Endothelial cell (in vitro differentiated cells): ENCODE results near the gene KISS1. TPM values are rescaled to one million over a fixed set of nuclear protein-coding genes. Genes with fewer than 3 reads are reported as not detected.

ENCODE experiments used
- DNase-seq: peaks from one replicate; pipeline ENCODE4 v3.0.0; 2021; ENCODE audit warnings: low spot score
- H3K27ac Mint-ChIP-seq: one replicate; pipeline ENCODE4 v1.8.0; 2021; ENCODE audit warnings: mixed read lengths, inconsistent platforms; ENCODE audit not compliant: unreplicated experiment
- H3K27me3 Mint-ChIP-seq: one replicate; pipeline ENCODE4 v1.8.0; 2021; ENCODE audit warnings: mild to moderate bottlenecking, moderate library complexity, mixed read lengths, inconsistent platforms; ENCODE audit not compliant: unreplicated experiment
- H3K36me3 Mint-ChIP-seq: one replicate; pipeline ENCODE4 v1.8.0; 2021; ENCODE audit warnings: mild to moderate bottlenecking, low read depth, mixed read lengths, inconsistent platforms; ENCODE audit not compliant: unreplicated experiment
- H3K4me1 Mint-ChIP-seq: one replicate; pipeline ENCODE4 v1.8.0; 2021; ENCODE audit warnings: mild to moderate bottlenecking, mixed read lengths, inconsistent platforms; ENCODE audit not compliant: unreplicated experiment
- H3K4me3 Mint-ChIP-seq: one replicate; pipeline ENCODE4 v1.8.0; 2021; ENCODE audit warnings: mild to moderate bottlenecking, mixed read lengths, inconsistent platforms; ENCODE audit not compliant: unreplicated experiment
- H3K9me3 Mint-ChIP-seq: one replicate; pipeline ENCODE4 v1.8.0; 2021; ENCODE audit warnings: mixed read lengths, inconsistent platforms; ENCODE audit not compliant: unreplicated experiment
- CTCF ChIP-seq: fragments of 200-600 bp; sonication (generic); IDR thresholded peaks from one replicate; pipeline ENCODE4 v1.5.0; 2021; ENCODE audit warnings: antibody characterized with exemption; ENCODE audit not compliant: unreplicated experiment
- total RNA-seq: library from RNA; stranded (reverse); fragmentation: NEBNext Ultra II Directional; extraction: Animal tissue kit (Norgen Biotek cat#: 25700); gene quantifications from one replicate; pipeline ENCODE4 v1.2.1, GENCODE V29; 2021; ENCODE audit not compliant: unreplicated experiment

Gene KISS1
- total RNA-seq, 1 donor from 2014 or later: not detected

- Mint-ChIP-seq H3K9me3 (no peaks in the 10 kb centered on the region), H3K27ac (no peak overlapping the region), H3K4me1 (peaks cover 6% of the 10 kb centered on the region), H3K27me3 (peaks cover 3% of the 10 kb centered on the region), H3K4me3 (no peak overlapping the region), H3K36me3 (no peaks in the 10 kb centered on the region)
- no peak for DNase-seq
- no peak for TF ChIP-seq CTCF
These were observed 14.8 kb upstream of the KISS1 start for GRCh38 chr1:204211046-204211445.

GRCh38 chr1:204207136-204207616 lies 10.9 kb upstream of the KISS1 start:
- Mint-ChIP-seq H3K4me1 (peaks cover 5% of the 10 kb centered on the region), H3K36me3 (no peaks in the 10 kb centered on the region), H3K27me3 (peaks cover 6% of the 10 kb centered on the region), H3K4me3 (no peak overlapping the region), H3K9me3 (no peaks in the 10 kb centered on the region), H3K27ac (no peak overlapping the region)
- TF ChIP-seq CTCF: peak; percentile 93
- DNase-seq: peak; percentile 86

- Mint-ChIP-seq H3K27ac (no peak overlapping the region), H3K4me3 (no peak overlapping the region), H3K27me3 (peaks cover 8% of the 10 kb centered on the region), H3K36me3 (no peaks in the 10 kb centered on the region), H3K9me3 (no peaks in the 10 kb centered on the region), H3K4me1 (peaks cover 6% of the 10 kb centered on the region)
- DNase-seq: no peak
- TF ChIP-seq CTCF: no peak
These were observed 9.8 kb upstream of the KISS1 start for GRCh38 chr1:204206121-204206520.

- no peak overlapping the region for H3K4me3 Mint-ChIP-seq
- H3K9me3 Mint-ChIP-seq: no peaks in the 10 kb centered on the region
- no peak overlapping the region for H3K27ac Mint-ChIP-seq
- peaks cover 6% of the 10 kb centered on the region for H3K4me1 Mint-ChIP-seq
- TF ChIP-seq CTCF: no peak
- no peak for DNase-seq
- no peaks in the 10 kb centered on the region for H3K36me3 Mint-ChIP-seq
- H3K27me3 Mint-ChIP-seq: peaks cover 10% of the 10 kb centered on the region
These were observed 9.2 kb upstream of the KISS1 start for GRCh38 chr1:204205486-204205885.

- Mint-ChIP-seq H3K36me3 (no peaks in the 10 kb centered on the region), H3K27ac (no peak overlapping the region), H3K4me3 (no peak overlapping the region), H3K27me3 (peaks cover 10% of the 10 kb centered on the region), H3K9me3 (no peaks in the 10 kb centered on the region), H3K4me1 (peaks cover 6% of the 10 kb centered on the region)
- TF ChIP-seq CTCF: no peak
- no peak for DNase-seq
These were observed 8.7 kb upstream of the KISS1 start for GRCh38 chr1:204204944-204205343.
